CMK (cell line): Measurements from ENCODE around the gene IWS1.
"Not testable (repeated sequence)": the region's sequence is repeated elsewhere in the genome, so short reads cannot be mapped to it uniquely, and the experiment has no call there.

Source experiments
- DNase-seq: peaks from one replicate; pipeline ENCODE4 v3.0.0-alpha.2; 2010; ENCODE audit warnings: low read depth

Gene IWS1

GRCh38 chr2:127527001-127527804, 914 bp upstream of the IWS1 start:
- no peak for DNase-seq

- no peak for DNase-seq
These were observed 578 bp downstream of the IWS1 start for GRCh38 chr2:127525691-127526131.

- DNase-seq, result not testable (repeated sequence)
These were observed 2.0 kb downstream of the IWS1 start for GRCh38 chr2:127524198-127524834.

GRCh38 chr2:127523269-127523939, 2.9 kb downstream of the IWS1 start:
- no peak for DNase-seq

GRCh38 chr2:127520424-127520823, 5.9 kb downstream of the IWS1 start:
- no peak for DNase-seq

- DNase-seq, result no peak
These were observed 8.8 kb downstream of the IWS1 start for GRCh38 chr2:127517465-127517864.

- DNase-seq, result no peak
These were observed 10.1 kb downstream of the IWS1 start for GRCh38 chr2:127516041-127516762.

- DNase-seq, result no peak
These were observed 10.8 kb downstream of the IWS1 start for GRCh38 chr2:127515383-127515915.

GRCh38 chr2:127514485-127514884, 11.8 kb downstream of the IWS1 start:
- no peak for DNase-seq

GRCh38 chr2:127514076-127514475, 12.2 kb downstream of the IWS1 start:
- no peak for DNase-seq

- DNase-seq, result no peak
These were observed 13.9 kb downstream of the IWS1 start for GRCh38 chr2:127512362-127512761.

- DNase-seq, result no peak
These were observed 14.4 kb downstream of the IWS1 start for GRCh38 chr2:127511917-127512316.

- no peak for DNase-seq
These were observed 15.1 kb downstream of the IWS1 start for GRCh38 chr2:127511090-127511695.

GRCh38 chr2:127510073-127510472, 16.2 kb downstream of the IWS1 start:
- DNase-seq, result no peak

- DNase-seq, result no peak
These were observed 17.7 kb downstream of the IWS1 start for GRCh38 chr2:127508631-127509034.

GRCh38 chr2:127508023-127508630, 18.2 kb downstream of the IWS1 start:
- no peak for DNase-seq

GRCh38 chr2:127506510-127506909, 19.8 kb downstream of the IWS1 start:
- DNase-seq, result no peak

GRCh38 chr2:127504552-127505430, 21.5 kb downstream of the IWS1 start:
- no peak for DNase-seq

- DNase-seq, result no peak
These were observed 22.8 kb downstream of the IWS1 start for GRCh38 chr2:127503491-127503890.

GRCh38 chr2:127498386-127498785, 27.9 kb downstream of the IWS1 start:
- DNase-seq, result no peak
